GM12891 (cell line): ENCODE results near the gene SMIM29.
"Not testable (repeated sequence)": the region's sequence is repeated elsewhere in the genome, so short reads cannot be mapped to it uniquely, and the experiment has no call there.

Experiments
- DNase-seq: peaks from one replicate; pipeline ENCODE4 v3.0.0; 2011; ENCODE audit warnings: low spot score; ENCODE audit not compliant: insufficient read length
- FAIRE-seq: peaks from 2 replicates; lab custom pipeline; 2011; peaks lifted over from hg19 to GRCh38; lab: Jason Lieb, UNC
- PAX5 ChIP-seq: IDR thresholded peaks from 2 replicates; pipeline ENCODE4 v1.6.1; 2011; ENCODE audit warnings: low read length, moderate library complexity, mild to moderate bottlenecking; ENCODE audit not compliant: insufficient read depth, severe bottlenecking
- POLR2A ChIP-seq: IDR thresholded peaks from 2 replicates; pipeline ENCODE4 v1.6.1; 2011; ENCODE audit warnings: low read depth, low read length, control low read depth
- POLR2AphosphoS5 ChIP-seq: IDR thresholded peaks from 2 replicates; pipeline ENCODE4 v1.6.1; 2011; ENCODE audit warnings: low read depth, low read length, control low read depth
- POU2F2 ChIP-seq: IDR thresholded peaks from 2 replicates; pipeline ENCODE4 v1.6.1; 2011; ENCODE audit warnings: low read depth, mild to moderate bottlenecking, control low read depth, low read length, moderate library complexity
- SPI1 ChIP-seq: IDR thresholded peaks from 2 replicates; pipeline ENCODE4 v1.6.1; 2011; ENCODE audit warnings: low read depth, low read length, control low read depth
- TAF1 ChIP-seq: IDR thresholded peaks from 2 replicates; pipeline ENCODE4 v1.6.1; 2011; ENCODE audit warnings: low read depth, low read length, control low read depth

Gene SMIM29

DNA sequence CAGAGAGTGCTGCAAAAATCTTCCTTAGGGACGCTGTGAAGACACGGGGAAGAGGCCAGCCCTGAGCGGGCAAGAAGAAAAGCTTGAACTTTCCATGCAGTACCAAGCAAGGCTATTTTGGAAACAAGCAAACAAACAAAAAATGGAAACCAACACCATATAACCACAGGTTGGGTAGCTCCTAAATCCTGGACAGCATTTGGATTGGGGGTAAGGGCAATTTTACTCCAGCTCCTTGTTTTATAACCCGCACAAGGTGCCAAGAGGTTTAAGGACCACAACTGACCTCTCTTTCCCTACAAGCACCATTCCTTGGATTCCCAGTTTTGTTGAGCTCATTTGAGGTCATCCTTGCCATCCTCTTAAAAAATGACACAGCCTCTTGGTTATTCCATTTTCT lies 31.4 kb upstream of the SMIM29 start:
- no peak for FAIRE-seq
- TF ChIP-seq PAX5 (no peak), POLR2AphosphoS5 (no peak), POU2F2 (no peak), POLR2A (no peak), SPI1 (no peak), TAF1 (no peak)
- DNase-seq = no peak

DNA sequence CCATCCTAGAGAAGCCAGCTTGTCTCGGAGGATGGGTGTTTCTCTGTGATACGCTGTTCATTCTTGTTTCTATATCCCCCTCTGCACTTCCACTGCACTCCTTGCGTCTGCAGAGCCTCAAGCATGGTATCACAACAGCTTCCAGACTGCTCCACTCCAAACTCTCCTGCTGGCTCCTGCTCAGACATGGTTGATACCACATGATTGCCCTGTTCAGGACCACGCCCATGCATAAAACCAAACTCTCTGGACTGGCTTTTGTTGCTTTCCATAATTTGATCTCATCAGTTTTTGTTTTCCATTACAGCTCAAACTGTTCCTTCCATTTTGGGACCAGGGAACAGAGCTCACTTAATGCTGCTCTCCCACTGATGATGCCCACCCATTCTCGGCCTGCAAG lies 30.0 kb upstream of the SMIM29 start:
- DNase-seq = no peak
- FAIRE-seq = no peak
- no peak for TF ChIP-seq SPI1
- TF ChIP-seq POU2F2 = no peak
- TF ChIP-seq TAF1 = no peak
- no peak for TF ChIP-seq POLR2AphosphoS5

DNA sequence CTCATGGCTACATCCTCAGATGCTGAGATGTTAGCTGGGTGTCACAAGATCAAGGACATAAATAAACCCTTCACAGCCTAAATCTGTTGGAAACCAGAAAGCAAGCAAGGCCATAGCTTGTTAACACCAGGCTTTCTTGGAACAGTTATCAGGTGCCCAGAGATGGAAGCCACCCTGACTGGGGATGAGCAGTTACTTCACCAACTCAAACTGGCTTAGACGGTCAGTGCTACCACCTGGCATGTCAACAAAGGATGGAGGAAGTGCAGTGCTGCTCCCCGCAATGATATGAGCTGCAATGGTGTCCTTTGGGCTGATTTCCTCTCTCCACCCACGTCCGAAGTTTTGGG lies 28.9 kb upstream of the SMIM29 start:
- TF ChIP-seq PAX5 (no peak), POU2F2 (no peak), SPI1 (no peak), POLR2A (no peak), POLR2AphosphoS5 (no peak), TAF1 (no peak)
- FAIRE-seq (no peak), DNase-seq (no peak)

DNA sequence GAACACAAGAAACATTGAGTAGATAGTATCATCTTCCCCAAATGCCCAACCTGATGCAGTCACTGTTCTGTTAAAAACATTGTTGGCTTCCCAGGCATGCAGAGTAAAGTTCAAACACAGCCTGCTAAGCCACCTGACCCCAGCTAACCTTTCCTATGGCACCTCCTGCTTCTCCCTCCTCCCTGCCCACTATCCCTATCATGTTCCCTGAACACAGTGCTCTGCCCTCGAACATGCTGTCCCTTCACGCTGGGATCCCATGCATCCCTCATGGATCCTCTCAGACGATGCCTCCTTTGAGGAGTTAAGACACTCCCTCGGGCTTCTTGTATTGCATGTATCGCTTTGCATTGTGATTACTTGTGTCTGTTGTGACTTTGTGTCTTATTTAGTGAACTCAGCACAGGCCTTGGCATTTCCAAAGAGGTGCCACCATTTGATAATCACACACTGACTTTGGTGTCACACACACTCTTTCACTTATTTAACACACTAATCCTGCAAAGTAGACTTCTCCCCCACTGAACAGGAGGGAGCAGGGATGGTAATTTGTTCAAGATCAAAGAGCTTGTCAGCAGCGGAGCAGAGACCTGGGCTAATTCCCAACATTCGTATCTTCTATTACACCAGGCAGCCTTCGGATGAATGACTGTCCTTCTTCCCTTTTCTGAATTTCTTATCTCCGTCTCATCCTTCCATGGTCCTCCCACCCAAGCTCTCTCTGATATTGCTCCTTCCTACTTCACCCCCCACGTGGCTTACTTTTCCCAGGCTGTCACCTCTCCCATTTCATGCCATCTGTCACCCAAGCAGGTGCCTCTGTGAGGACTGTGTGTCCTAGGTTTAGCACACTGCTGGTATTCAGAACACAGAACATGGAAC lies 28.3 kb upstream of the SMIM29 start:
- FAIRE-seq (no peak), DNase-seq (no peak)
- TF ChIP-seq POLR2A (no peak), SPI1 (no peak), TAF1 (no peak), POLR2AphosphoS5 (no peak), POU2F2 (no peak), PAX5 (no peak)

DNA sequence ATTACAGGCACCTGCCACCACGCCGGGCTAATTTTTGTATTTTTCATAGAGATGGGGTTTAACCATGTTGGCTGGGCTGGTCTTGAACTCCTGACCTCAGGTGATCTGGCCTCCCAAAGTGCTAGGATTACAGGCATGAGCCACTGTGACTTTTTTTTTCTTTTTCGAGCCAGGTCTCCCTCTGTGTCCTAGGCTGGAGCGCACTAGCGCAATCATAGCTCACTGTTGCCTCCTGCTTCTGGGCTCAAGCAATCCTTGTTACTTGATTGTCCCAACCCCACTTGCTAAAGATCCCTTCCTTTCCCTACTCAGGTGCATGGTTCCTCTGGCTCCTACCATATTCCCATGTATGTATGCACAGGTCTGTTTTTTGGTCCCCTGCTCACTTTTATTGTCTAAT lies 27.4 kb upstream of the SMIM29 start:
- no peak for DNase-seq
- FAIRE-seq = no peak
- TF ChIP-seq POU2F2 = no peak
- no peak for TF ChIP-seq POLR2AphosphoS5
- no peak for TF ChIP-seq POLR2A
- TF ChIP-seq SPI1 = no peak

DNA sequence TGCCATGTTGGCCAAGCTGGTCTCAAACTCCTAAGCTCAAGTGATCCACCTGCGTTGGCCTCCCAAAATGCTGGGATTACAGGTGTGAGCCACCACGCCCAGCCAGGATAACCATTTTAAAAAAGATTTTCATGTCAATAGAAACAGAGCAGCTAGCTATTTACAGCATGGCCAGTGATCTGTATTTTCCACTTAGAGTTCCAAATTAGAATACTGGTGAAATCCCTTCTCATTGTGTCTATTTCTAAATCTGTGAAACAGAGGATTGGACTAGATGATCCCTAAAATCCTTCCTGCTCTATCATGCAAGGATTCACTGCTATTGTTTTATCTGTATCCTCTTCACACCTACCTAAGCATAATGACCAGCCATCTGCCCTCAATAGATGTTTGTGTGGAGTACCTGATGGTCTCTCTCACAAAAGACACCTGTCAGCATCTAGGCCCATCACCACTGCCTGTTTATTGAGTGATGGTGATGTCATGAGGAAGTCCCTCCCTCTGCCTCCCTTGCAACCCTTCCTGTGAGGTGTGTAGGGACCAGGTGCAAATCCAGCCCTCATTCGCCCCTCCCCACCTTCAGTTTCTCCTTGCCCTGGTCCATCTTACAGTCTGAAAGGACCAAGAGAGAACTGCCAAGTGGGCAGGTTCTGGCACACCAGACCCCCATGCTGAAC lies 26.5 kb upstream of the SMIM29 start:
- no peak for DNase-seq
- 0 out of 2 replicates have a peak, but pooled peaks have one; percentile 19 for TF ChIP-seq SPI1
- TF ChIP-seq TAF1 = no peak
- no peak for FAIRE-seq

DNA sequence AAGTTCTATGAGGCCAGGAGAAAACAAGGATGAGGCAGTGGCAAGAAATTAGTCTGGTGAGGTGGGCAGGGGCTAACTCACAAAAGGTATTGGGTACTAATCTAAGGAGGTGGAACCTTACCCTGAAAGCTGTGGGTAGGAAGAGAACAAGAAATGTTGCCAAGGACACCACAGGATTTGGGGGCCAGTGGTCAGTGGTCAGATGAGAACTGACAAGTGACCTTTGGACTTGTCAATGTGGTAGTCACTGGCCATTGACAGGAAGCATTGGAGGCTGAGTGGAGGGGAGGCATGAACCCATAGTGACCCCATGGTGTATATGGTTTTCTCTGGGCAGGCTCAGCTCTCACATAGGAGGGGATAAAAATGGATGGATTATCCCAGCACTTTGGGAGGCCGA lies 25.3 kb upstream of the SMIM29 start:
- DNase-seq (no peak), FAIRE-seq (no peak)
- TF ChIP-seq POU2F2 (no peak), POLR2AphosphoS5 (no peak), POLR2A (no peak)

DNA sequence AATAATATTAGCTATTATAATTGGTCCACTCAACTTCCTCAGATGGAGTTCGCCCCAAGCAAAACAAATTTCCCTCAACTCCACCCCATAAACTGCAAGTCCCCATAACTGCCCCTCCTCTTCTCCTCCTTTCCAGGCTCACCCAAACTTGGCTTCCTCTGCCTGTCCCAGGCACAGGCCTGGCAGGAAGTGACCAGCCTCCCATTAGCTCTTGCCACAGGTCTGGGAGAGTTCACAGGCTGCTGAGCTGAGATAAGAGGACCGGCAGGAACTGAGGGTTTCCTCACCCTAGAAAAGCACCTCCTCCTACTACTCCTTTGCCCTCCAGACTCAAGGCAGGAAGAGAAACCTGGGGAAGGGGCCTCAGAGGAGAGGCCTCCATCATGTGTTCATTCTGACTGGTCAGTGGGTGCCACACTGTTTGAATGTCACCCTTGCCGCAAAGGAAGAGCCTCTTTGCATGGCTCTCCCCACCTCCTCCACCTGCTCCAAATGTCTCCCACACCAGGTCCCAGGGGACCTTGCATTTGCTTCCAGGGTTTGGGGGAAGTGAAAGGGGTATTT lies 24.5 kb upstream of the SMIM29 start:
- DNase-seq (no peak), FAIRE-seq (no peak)
- no peak for TF ChIP-seq POLR2AphosphoS5
- no peak for TF ChIP-seq PAX5
- TF ChIP-seq POLR2A = no peak

DNA sequence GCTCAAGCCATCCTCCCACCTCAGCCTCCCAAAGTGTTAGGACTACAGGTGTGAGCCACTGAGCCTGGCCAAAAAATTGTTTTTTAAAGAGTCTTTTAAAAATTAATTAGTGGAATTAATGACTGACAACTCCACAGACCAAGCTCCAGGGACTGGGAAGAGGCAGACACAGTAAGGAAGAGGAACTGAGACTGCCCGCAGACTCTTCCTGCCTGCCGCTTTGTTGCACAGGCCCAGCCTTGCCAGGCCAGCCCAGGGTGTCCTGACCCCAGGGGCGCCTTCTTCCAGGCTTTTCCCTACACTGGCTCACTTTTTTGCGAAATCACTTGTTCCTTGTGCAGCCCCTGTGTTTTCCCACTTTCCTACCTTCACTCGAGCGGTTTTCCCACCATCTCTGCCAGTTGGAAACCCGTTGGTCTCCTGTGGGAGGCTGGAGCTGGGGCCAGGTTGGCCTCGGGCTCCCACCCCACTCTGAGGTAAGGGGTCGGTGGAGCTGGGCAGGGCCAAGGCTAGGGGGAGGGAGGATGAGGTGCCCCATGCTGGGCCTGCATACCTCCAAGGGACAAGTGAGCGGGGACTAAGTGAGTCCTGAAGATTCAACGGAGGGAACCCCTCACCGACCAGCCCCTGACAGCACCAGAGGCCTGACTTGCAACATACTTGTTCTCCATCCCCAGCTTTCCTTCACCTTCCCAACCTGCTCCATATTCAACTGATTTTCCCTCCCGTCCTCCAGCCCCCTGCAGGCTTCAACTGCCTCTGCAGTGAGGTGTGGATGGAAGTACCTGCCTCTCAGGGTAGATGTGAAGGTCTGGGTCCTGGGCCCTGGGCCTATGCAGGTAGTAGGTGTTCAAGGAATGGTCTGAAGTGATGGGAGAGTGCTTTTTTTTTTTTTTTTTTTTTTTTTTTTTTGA lies 23.5 kb upstream of the SMIM29 start:
- TF ChIP-seq PAX5 = no peak
- TF ChIP-seq POU2F2 = no peak
- no peak for TF ChIP-seq POLR2A
- peak; percentile 87 for TF ChIP-seq SPI1
- FAIRE-seq (no peak), DNase-seq (no peak)

DNA sequence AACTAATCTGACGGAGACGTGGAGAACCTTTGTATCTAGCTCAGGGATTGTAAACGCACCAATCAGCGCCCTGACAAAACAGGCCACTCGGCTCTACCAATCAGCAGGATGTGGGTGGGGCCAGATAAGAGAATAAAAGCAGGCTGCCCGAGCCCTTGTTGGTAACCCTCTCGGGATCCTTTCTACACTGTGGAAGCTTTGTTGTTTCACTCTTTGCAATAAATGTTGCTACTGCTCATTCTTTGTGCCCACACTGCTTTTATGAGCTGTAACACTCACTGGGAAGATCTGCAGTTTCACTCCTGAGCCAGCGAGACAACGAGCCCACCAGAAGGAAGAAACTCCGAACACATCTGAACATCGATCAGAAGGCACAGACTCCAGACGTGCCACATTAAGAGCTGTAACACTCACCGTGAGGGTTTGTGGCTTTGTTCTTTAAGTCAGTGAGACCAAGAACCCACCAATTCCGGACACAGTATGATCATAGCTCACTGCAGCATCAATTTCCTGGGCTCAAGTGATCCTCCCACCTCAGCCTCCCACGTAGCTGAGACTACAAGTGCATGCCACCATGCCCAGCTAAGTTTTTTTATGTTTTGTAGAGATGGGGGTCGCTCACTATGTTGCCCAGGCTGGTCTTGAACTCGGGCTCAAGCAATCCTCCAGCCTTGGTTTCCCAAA lies 21.0 kb upstream of the SMIM29 start:
- DNase-seq, FAIRE-seq: not testable (repeated sequence)

DNA sequence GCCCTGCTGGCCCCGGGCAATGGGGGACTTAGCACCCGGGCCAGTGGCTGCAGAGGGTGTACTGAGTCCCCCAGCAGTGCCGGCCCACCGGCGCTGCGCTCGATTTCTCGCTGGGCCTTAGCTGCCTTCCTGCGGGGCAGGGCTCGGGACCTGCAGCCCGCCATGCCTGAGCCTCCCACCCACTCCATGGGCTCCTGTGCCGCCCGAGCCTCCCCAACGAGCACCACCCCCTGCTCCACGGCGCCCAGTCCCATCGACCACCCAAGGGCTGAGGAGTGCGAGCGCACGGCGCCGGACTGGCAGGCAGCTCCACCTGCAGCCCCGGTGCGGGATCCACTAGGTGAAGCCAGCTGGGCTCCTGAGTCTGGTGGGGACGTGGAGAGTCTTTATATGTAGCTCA lies 20.3 kb upstream of the SMIM29 start:
- FAIRE-seq, DNase-seq: not testable (repeated sequence)
